Mucosa of rectum (tissue), 2 donors: ENCODE data around the gene DPM3.
"Not testable (repeated sequence)": the region's sequence is repeated elsewhere in the genome, so short reads cannot be mapped to it uniquely, and the experiment has no call there.

ENCODE experiments used
- H3K27ac ChIP-seq, 2 donors: one replicate each; pipeline ENCODE4 v1.7.0; 2013; ENCODE audit warnings: inconsistent platforms in 2 of 2, low read depth in 2 of 2, low read length in 2 of 2
- H3K27me3 ChIP-seq, 2 donors: one replicate each; pipeline ENCODE4 v1.7.0; 2013; ENCODE audit warnings: low read length in 2 of 2; ENCODE audit not compliant: control insufficient read depth in 2 of 2, insufficient read depth in 2 of 2
- H3K36me3 ChIP-seq, 2 donors: one replicate each; pipeline ENCODE4 v1.7.0; 2013; ENCODE audit warnings: low read length in 2 of 2; ENCODE audit not compliant: control insufficient read depth in 2 of 2, insufficient read depth in 2 of 2
- H3K4me1 ChIP-seq, 2 donors: one replicate each; pipeline ENCODE4 v1.7.0; 2013; ENCODE audit warnings: low read length in 2 of 2, mild to moderate bottlenecking in 1 of 2; ENCODE audit not compliant: control insufficient read depth in 2 of 2, insufficient read depth in 2 of 2
- H3K4me3 ChIP-seq, 2 donors: one replicate each; pipeline ENCODE4 v1.7.0; 2013; ENCODE audit warnings: low read length in 2 of 2
- H3K9ac ChIP-seq, 2 donors: one replicate each; pipeline ENCODE4 v1.7.0; 2013; ENCODE audit warnings: low read length in 2 of 2, low read depth in 1 of 2, mild to moderate bottlenecking in 1 of 2
- H3K9me3 ChIP-seq, 2 donors: one replicate each; pipeline ENCODE4 v1.7.0; 2013; ENCODE audit warnings: low read length in 2 of 2; ENCODE audit not compliant: control insufficient read depth in 2 of 2
- donor health status: healthy.
- donor health status: Normal muscosa, but diverticular disease.

Gene DPM3

GRCh38 chr1:155168456-155169210 is 28.3 kb upstream of the DPM3 start:
- peaks cover 14 to 18% of the 10 kb centered on the region in 2 donors for H3K4me1 ChIP-seq
- H3K36me3 ChIP-seq = peaks cover 13 to 16% of the 10 kb centered on the region in 2 donors
- H3K27me3 ChIP-seq = no peaks in the 10 kb centered on the region
- no peak overlapping the region for H3K9ac ChIP-seq
- H3K9me3 ChIP-seq = no peaks in the 10 kb centered on the region
- H3K27ac ChIP-seq = no peak overlapping the region
- no peak overlapping the region for H3K4me3 ChIP-seq

GRCh38 chr1:155168105-155168445 is 27.7 kb upstream of the DPM3 start:
- peaks cover 13 to 16% of the 10 kb centered on the region in 2 donors for H3K36me3 ChIP-seq
- H3K4me1 ChIP-seq = peaks cover 14 to 18% of the 10 kb centered on the region in 2 donors
- not testable (repeated sequence) for H3K27ac ChIP-seq, H3K9ac ChIP-seq, H3K4me3 ChIP-seq, H3K27me3 ChIP-seq, H3K9me3 ChIP-seq

GRCh38 chr1:155167166-155168104 is 27.1 kb upstream of the DPM3 start:
- Histone ChIP-seq H3K4me1 (peaks cover 10 to 16% of the 10 kb centered on the region in 2 donors), H3K27ac (peak overlapping the region in 1 of 2 donors; percentile 11), H3K27me3 (no peaks in the 10 kb centered on the region), H3K9ac (peak overlapping the region in 1 of 2 donors; percentile 21), H3K9me3 (no peaks in the 10 kb centered on the region), H3K4me3 (no peak overlapping the region), H3K36me3 (peaks cover 13 to 16% of the 10 kb centered on the region in 2 donors)

- peaks cover 6 to 10% of the 10 kb centered on the region in 2 donors for H3K4me1 ChIP-seq
- no peaks in the 10 kb centered on the region for H3K9me3 ChIP-seq
- H3K27me3 ChIP-seq = no peaks in the 10 kb centered on the region
- no peak overlapping the region for H3K9ac ChIP-seq
- peaks cover 13 to 16% of the 10 kb centered on the region in 2 donors for H3K36me3 ChIP-seq
- no peak overlapping the region for H3K4me3 ChIP-seq
- H3K27ac ChIP-seq = no peak overlapping the region
These were observed 26.3 kb upstream of the DPM3 start for GRCh38 chr1:155166471-155167165.

GRCh38 chr1:155166051-155166470 is 25.7 kb upstream of the DPM3 start:
- no peak overlapping the region for H3K27ac ChIP-seq
- no peaks in the 10 kb centered on the region for H3K9me3 ChIP-seq
- no peak overlapping the region for H3K4me3 ChIP-seq
- H3K4me1 ChIP-seq = peaks cover 6 to 10% of the 10 kb centered on the region in 2 donors
- no peak overlapping the region for H3K9ac ChIP-seq
- peaks cover 13 to 16% of the 10 kb centered on the region in 2 donors for H3K36me3 ChIP-seq
- no peaks in the 10 kb centered on the region for H3K27me3 ChIP-seq

- not testable (repeated sequence) for H3K9me3 ChIP-seq, H3K27me3 ChIP-seq, H3K9ac ChIP-seq, H3K4me3 ChIP-seq, H3K27ac ChIP-seq
- Histone ChIP-seq H3K36me3 (peaks cover 6 to 11% of the 10 kb centered on the region in 2 donors), H3K4me1 (peaks cover 6 to 10% of the 10 kb centered on the region in 2 donors)
These were observed 24.3 kb upstream of the DPM3 start for GRCh38 chr1:155164625-155165024.

GRCh38 chr1:155163785-155164184 is 23.5 kb upstream of the DPM3 start:
- H3K4me1 ChIP-seq = peaks cover 6 to 10% of the 10 kb centered on the region in 2 donors
- not testable (repeated sequence) for H3K27me3 ChIP-seq, H3K36me3 ChIP-seq, H3K27ac ChIP-seq, H3K4me3 ChIP-seq, H3K9ac ChIP-seq, H3K9me3 ChIP-seq

- not testable (repeated sequence) for H3K9ac ChIP-seq, H3K27me3 ChIP-seq, H3K27ac ChIP-seq, H3K9me3 ChIP-seq, H3K4me1 ChIP-seq, H3K4me3 ChIP-seq, H3K36me3 ChIP-seq
These were observed 22.3 kb upstream of the DPM3 start for GRCh38 chr1:155162631-155163030.

GRCh38 chr1:155160128-155160527 is 19.8 kb upstream of the DPM3 start:
- Histone ChIP-seq H3K27ac (no peak overlapping the region), H3K9ac (no peak overlapping the region), H3K27me3 (no peaks in the 10 kb centered on the region), H3K9me3 (no peaks in the 10 kb centered on the region), H3K36me3 (no peaks in the 10 kb centered on the region), H3K4me1 (no peaks in the 10 kb centered on the region), H3K4me3 (no peak overlapping the region)

GRCh38 chr1:155158991-155159390 is 18.7 kb upstream of the DPM3 start:
- H3K4me1 ChIP-seq = no peaks in the 10 kb centered on the region

More at GRCh38 chr1:155158991-155159390, 18.7 kb upstream of the DPM3 start:
- Histone ChIP-seq H3K27ac (no peak overlapping the region), H3K27me3 (no peaks in the 10 kb centered on the region), H3K36me3 (no peaks in the 10 kb centered on the region), H3K9ac (no peak overlapping the region), H3K9me3 (no peaks in the 10 kb centered on the region), H3K4me3 (no peak overlapping the region)
